HL-60 (cell line): ENCODE data around the gene TNFRSF1B.

ENCODE experiments used
- DNase-seq, 2 experiments: peaks; one replicate each; pipeline ENCODE4 v3.0.0-alpha.2; 2010 to 2020; ENCODE audit warnings: low read depth in 1 of 2, low spot score in 1 of 2
- H3K27ac ChIP-seq: fragments of 250-450 bp; sonication (Bioruptor Pico); replicated peaks from 2 replicates; pipeline ENCODE4 v1.5.1; 2020; ENCODE audit warnings: mild to moderate bottlenecking, moderate library complexity
- H3K27me3 ChIP-seq: fragments of 250-450 bp; sonication (Bioruptor Pico); 2 replicates; pipeline ENCODE4 v1.5.1; 2021; ENCODE audit warnings: mild to moderate bottlenecking, moderate library complexity; ENCODE audit not compliant: insufficient read depth, poor library complexity, severe bottlenecking
- H3K4me3 ChIP-seq: replicated peaks from 2 replicates; pipeline ENCODE4 v1.5.1; 2011; ENCODE audit warnings: mild to moderate bottlenecking, control low read depth, low read length; ENCODE audit not compliant: insufficient read depth
- CTCF ChIP-seq: IDR thresholded peaks from one replicate; pipeline ENCODE4 v1.5.1; 2011; ENCODE audit warnings: low read length, control low read depth, inconsistent platforms; ENCODE audit not compliant: insufficient read depth
- GABPA ChIP-seq: IDR thresholded peaks from 2 replicates; pipeline ENCODE4 v1.6.1; 2012; ENCODE audit warnings: low read depth
- POLR2AphosphoS5 ChIP-seq: IDR thresholded peaks from 2 replicates; pipeline ENCODE4 v1.6.1; 2012; ENCODE audit warnings: low read depth
- REST ChIP-seq: IDR thresholded peaks from 2 replicates; pipeline ENCODE4 v1.6.1; 2012; ENCODE audit warnings: low read depth; ENCODE audit not compliant: insufficient replicate concordance
- SPI1 ChIP-seq: IDR thresholded peaks from 2 replicates; pipeline ENCODE4 v1.6.1; 2012; ENCODE audit warnings: low read depth, mild to moderate bottlenecking, borderline replicate concordance

The TNFRSF1B gene

GRCh38 chr1:12229386-12229834 is 62.6 kb downstream of the TNFRSF1B start:
- TF ChIP-seq CTCF (no peak), SPI1 (no peak), GABPA (no peak), POLR2AphosphoS5 (no peak), REST (no peak)
- DNase-seq: no peak
- H3K27ac ChIP-seq: no peak overlapping the region
- H3K27me3 ChIP-seq: no peaks in the 10 kb centered on the region
- no peak overlapping the region for H3K4me3 ChIP-seq

GRCh38 chr1:12229835-12230548 is 63.2 kb downstream of the TNFRSF1B start, which contains the start of gene VPS13D:
TSS of gene VPS13D (plus strand) at chr1:12230030. CDS start at chr1:12234267, 4,237 bp downstream.
- H3K27ac ChIP-seq: peak within 1 kb of the TSS; percentile 66
- peak; percentile 61 to 68 for DNase-seq

More at GRCh38 chr1:12229835-12230548, 63.2 kb downstream of the TNFRSF1B start, which contains the start of gene VPS13D:
- no peak for TF ChIP-seq GABPA
- no peak for TF ChIP-seq REST
- 0 out of 2 replicates have a peak, but pooled peaks have one; percentile 37 for TF ChIP-seq POLR2AphosphoS5
- TF ChIP-seq SPI1: peak; percentile 23; the same call in 1 of the 2 replicates
- TF ChIP-seq CTCF: peak; percentile 76
- H3K4me3 ChIP-seq: peak within 1 kb of the TSS; percentile 96
- no peaks in the 10 kb centered on the region for H3K27me3 ChIP-seq
